ENCODE measurements around the gene COCH. TPM values are rescaled to one million over a fixed set of nuclear protein-coding genes. Genes with fewer than 3 reads are reported as not detected.
A peak's percentile ranks its signal among the peaks of the same experiment; 100 is the strongest.
"Not testable (repeated sequence)": the region's sequence is repeated elsewhere in the genome, so short reads cannot be mapped to it uniquely, and the experiment has no call there.

The COCH gene
- total RNA-seq, 1 donor from 2014 or later: 0.60 TPM

GRCh38 chr14:30896435-30896834, 22.1 kb downstream of the COCH start:
- DNase-seq: no peak
- Histone ChIP-seq H3K27ac (replicated peaks) (no peak overlapping the region), H3K9me3 (replicated peaks) (no peaks in the 10 kb centered on the region), H3K36me3 (peaks cover 48% of the 10 kb centered on the region), H3K4me3 (no peak overlapping the region), H3K4me1 (peaks cover 5% of the 10 kb centered on the region), H3K27me3 (ENCODE audit: low read depth) (no peaks in the 10 kb centered on the region)
- TF ChIP-seq, protein P1, sequence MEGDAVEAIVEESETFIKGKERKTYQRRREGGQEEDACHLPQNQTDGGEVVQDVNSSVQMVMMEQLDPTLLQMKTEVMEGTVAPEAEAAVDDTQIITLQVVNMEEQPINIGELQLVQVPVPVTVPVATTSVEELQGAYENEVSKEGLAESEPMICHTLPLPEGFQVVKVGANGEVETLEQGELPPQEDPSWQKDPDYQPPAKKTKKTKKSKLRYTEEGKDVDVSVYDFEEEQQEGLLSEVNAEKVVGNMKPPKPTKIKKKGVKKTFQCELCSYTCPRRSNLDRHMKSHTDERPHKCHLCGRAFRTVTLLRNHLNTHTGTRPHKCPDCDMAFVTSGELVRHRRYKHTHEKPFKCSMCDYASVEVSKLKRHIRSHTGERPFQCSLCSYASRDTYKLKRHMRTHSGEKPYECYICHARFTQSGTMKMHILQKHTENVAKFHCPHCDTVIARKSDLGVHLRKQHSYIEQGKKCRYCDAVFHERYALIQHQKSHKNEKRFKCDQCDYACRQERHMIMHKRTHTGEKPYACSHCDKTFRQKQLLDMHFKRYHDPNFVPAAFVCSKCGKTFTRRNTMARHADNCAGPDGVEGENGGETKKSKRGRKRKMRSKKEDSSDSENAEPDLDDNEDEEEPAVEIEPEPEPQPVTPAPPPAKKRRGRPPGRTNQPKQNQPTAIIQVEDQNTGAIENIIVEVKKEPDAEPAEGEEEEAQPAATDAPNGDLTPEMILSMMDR (IDR thresholded peaks at IDR 0.05; ENCODE audit: borderline replicate concordance): no peak
- intact Hi-C loops (cut with micrococcal nuclease): no loop called here

DNA sequence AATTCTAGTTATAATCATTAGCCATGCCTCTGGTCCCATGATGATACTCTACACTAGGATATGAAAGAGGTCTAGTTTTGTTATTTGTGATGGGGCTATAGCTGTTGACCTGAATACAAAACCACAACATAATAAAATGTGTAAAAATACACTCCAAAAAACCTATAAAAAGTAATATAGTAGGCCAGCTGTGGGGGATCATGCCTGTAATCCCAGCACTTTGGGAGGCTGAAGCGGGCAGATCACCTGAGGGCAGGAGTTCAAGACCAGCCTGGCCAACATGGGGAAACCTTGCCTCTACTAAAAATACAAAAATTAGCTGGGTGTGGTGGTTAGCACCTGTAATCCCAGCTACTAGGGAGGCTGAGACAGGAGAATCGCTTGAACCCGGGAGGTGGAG, 22.8 kb downstream of the COCH start:
- H3K27me3 ChIP-seq (ENCODE audit: low read depth); H3K4me3 ChIP-seq; H3K27ac ChIP-seq (replicated peaks); DNase-seq; intact Hi-C loops (cut with micrococcal nuclease); H3K9me3 ChIP-seq (replicated peaks); H3K4me1 ChIP-seq: not testable (repeated sequence)
- H3K36me3 ChIP-seq: peaks cover 52% of the 10 kb centered on the region

DNA sequence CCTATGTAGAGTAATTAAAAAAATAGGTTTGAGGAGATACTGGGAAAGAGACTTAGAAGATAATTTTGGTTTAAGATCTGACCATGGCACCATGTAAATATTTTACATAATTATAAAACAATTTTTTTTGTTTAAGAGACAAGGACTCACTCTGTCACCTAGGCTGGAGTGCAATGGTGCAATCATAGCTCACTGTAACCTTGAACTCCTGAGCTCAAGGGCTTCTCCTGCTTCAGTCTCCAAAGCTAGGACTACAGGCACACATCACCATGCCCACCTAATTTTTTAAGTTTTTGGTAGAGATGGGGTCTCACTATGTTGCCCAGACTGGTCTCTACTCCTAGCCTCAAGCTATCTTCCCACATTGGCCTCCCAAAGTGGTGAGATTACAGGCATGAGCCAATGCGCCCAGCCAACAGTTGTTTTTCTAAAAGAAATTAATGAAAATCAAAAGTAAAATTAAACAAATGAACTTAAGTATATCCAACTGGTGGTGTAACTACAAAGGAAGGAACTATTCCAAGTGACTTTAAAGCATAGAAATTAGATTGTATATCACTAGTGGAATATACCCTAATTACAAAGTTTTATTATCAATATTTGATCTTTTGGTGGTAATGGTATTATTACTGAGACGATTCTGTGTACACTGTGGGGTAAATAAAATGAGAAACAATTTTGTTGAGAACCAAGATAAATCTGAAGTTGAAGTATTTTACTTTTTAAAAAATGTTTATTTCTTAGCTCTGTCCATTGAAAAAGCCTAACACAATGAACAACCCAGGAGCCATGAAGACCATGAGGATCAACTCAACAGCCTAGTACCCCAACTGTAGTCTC, 29.1 kb downstream of the COCH start:
- Histone ChIP-seq H3K9me3 (replicated peaks) (no peaks in the 10 kb centered on the region), H3K4me3 (no peak overlapping the region)
- intact Hi-C loops (cut with micrococcal nuclease): no loop called here

DNA sequence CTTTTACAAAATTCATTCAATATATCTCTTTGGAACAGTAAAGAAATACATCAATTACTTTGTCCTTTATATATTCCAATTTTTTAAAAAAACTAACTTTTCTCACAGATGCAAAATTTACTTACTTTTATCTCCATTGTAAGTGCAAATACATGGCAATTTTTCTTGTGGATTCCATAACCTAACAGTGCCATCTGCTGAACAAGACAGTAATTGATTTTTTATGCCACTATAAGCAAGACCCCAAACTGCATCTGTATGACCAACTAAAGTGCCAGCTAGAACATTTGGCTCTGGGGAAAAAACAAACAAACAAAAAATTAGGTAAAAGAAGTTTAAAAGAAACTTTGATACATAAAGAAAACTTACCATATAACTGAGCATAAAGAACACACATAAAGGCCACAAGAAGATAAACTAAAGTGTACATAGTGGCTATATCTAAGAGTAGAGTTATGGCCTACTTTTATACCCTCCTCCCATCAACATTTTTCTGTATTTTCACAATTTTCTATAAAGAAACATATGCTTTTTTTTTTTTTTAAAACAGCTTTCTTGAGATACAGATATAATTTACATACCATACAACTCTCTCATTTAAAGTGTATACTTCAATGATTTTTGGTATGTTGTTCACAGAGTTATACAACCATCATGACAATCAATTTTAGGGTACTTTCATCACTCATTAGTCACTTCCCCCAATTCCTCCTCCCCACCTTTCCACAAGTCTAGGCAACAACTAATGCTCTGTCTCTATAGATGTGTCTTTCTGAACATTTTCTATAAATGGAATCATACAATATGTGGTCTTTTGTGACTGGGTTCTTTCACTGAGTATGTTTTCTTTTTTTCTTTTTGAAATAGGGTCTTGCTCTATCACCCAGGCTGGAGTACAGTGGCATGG, 32.6 kb downstream of the COCH start:
- TF ChIP-seq, protein P1 (IDR thresholded peaks at IDR 0.05; ENCODE audit: borderline replicate concordance): peak; percentile 24
- H3K27ac ChIP-seq (replicated peaks): no peak overlapping the region
- no peak overlapping the region for H3K4me3 ChIP-seq
- H3K27me3 ChIP-seq (ENCODE audit: low read depth): no peaks in the 10 kb centered on the region
- DNase-seq: no peak
- intact Hi-C loops (cut with micrococcal nuclease): no loop called here
- peaks cover 68% of the 10 kb centered on the region for H3K36me3 ChIP-seq
- H3K9me3 ChIP-seq (replicated peaks): no peaks in the 10 kb centered on the region
- H3K4me1 ChIP-seq: no peaks in the 10 kb centered on the region

More for the DNA sequence above, 29.1 kb downstream of the COCH start:
- Histone ChIP-seq H3K27me3 (ENCODE audit: low read depth) (no peaks in the 10 kb centered on the region), H3K36me3 (peaks cover 58% of the 10 kb centered on the region), H3K4me1 (no peaks in the 10 kb centered on the region), H3K27ac (replicated peaks) (no peak overlapping the region)
- TF ChIP-seq, protein P1 (IDR thresholded peaks at IDR 0.05; ENCODE audit: borderline replicate concordance): no peak
- no peak for DNase-seq

DNA sequence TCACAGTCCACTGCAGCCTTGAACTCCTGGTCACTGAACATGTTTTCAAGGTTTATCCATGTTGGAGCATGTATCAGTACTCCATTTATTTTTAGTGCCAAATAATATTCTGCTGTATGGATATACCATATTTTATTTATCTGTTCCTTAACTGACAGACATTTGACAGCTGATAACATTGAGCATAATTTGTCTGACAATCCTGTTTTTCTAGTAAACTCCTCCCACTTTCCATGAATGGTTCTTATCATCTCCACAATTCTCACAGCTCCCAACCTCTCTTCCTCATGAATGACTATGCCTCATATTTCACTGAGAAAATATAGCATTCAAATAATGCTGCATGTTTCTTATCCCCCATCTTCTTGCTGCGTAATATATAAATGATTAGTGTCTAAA, 33.3 kb downstream of the COCH start:
- Histone ChIP-seq H3K27ac (replicated peaks) (no peak overlapping the region), H3K4me3 (no peak overlapping the region), H3K36me3 (peaks cover 64% of the 10 kb centered on the region), H3K4me1 (no peaks in the 10 kb centered on the region), H3K27me3 (ENCODE audit: low read depth) (no peaks in the 10 kb centered on the region), H3K9me3 (replicated peaks) (no peaks in the 10 kb centered on the region)
- intact Hi-C loops (cut with micrococcal nuclease): no loop called here
- TF ChIP-seq, protein P1 (IDR thresholded peaks at IDR 0.05; ENCODE audit: borderline replicate concordance): no peak
- DNase-seq: no peak
